ENCODE results near the gene EHF.

The EHF gene

DNA sequence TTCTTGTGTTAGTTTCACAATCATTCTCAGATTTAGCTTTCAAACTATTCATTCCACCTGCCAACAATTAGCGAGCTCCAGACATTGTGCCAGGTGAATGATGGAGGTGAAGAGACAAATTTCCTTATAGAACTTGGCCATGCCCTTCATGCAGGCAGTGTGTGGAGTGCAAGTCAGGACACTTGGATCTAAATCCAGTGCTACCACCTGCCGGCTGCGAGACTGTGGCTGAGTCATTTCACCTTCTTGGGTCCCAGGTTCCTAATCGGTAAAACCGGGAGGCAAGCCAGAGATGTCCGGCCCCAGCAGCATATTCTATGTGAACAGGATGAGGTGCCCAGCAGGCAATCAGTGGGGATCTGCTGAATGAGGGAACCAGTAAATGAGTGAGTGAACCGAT is 18.6 kb upstream of the EHF start:
- no peak for DNase-seq (ENCODE audit: low spot score)

DNA sequence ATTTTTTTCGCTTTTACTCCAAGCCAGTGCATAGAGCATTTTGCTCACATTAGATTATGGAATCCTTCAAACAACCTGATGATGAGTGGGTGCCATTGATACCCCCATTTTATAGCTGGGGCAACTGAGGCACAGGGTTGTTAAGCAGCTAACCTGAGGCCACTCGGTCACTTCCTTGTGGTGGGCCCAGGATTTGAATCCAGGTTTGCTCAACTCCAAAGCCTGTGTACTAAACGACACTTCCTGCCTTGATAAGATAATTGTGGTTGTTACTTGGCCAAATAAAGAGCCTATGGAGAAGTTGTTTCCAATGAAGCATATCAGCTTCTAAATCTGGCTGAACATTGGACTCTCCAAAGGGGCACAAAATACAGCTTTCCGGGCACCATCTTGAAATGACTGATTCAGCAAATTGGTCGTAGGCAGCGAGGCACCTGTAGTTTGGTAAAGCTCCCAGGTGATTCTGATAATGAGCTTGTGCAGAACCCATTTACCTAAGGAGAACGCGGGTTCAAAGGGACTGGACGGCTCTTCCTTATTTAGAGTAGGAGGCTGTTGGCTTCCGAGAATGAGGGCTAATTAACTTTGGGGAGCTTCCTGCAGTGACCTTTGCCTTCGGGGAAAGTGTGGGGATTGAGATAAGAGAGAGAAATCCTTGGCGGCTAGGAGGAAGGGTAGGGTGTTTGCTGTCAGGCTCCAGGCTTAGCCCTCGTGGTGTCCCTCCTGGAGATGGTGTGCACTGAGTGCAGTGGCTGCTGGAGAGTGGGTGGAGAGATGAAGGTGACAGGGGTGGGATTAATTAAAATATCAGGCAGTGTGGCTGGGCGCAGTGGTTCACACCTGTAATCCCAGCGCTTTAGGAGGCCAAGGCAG is 17.5 kb upstream of the EHF start:
- DNase-seq (ENCODE audit: low spot score) = no peak

DNA sequence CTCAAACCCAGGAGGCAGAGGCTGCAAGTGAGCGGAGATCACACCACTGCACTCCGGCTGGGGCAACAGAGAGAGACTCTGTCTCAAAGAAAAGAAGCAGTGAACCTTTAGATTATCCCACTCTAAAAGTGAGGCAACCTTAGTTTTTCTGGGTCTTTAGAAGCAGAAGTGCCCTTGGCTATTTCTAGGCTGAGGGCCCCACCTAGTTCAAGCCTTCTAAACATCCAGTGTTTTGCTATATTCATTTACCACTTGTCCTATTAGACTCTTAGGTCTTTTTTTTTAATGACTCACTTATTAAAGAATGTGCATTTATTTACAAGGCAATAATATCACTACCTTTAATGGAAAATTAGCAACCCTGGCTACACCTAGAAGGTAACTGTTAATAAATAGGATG is 16.7 kb upstream of the EHF start:
- DNase-seq (ENCODE audit: low spot score) = no peak

DNA sequence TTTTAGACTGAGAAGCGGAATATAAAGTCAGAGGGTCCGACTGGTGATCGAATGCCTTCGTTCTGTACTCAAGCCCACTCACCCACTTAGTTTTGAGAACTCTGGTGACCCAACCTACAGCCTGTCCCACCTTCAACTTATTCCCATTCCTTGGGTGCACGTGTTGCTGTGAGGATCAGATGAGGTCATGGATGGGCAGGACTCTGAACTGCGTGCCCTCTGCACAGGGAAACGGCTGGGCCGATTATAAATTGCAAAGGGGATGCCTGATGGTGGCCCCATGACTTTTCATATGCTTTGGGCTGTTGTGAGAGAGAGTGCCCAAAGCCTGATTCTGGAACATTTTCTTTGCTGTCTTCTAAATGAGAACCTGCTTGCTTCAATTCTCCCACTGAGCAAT is 16.0 kb upstream of the EHF start:
- no peak for DNase-seq (ENCODE audit: low spot score)

DNA sequence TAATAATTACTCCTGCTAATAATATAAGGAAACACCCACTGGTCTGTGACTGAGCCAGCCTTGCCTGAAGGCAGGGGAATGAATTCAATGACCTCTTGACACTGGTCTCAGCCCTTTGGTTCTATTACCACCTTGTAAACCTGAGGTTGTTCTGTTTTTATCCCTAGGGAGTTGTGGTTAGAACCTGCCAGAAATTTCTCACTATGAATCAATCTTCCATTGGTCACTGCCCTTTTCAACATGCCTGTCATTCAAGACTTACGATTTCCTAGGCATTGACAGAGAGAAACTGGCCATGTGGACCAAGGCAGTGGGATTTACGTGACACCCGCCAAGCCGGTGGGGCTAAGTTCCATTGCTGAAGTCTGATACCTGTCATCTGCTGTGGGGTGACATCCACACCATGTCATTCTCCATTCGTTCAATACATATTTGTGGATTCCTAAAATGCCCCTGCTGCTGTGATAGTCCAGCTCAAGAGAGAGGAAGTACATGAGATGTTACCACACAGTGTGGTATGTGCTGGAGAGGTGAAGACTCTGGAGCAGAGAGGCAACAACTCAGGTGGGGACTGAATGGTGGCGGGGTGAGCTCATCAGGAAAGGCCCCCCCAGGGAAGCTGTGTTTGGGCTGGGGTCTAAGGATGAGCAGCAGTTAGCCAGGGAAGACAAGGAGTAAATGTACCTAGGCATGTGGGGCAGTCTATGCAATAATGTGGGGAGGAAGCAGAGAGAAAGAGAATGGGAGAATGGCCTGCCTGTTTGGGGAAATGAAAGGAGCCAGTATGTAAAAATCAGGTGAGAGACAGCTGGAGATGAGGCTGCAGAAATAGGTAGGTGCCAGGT is 15.2 kb upstream of the EHF start:
- no peak for DNase-seq (ENCODE audit: low spot score)

DNA sequence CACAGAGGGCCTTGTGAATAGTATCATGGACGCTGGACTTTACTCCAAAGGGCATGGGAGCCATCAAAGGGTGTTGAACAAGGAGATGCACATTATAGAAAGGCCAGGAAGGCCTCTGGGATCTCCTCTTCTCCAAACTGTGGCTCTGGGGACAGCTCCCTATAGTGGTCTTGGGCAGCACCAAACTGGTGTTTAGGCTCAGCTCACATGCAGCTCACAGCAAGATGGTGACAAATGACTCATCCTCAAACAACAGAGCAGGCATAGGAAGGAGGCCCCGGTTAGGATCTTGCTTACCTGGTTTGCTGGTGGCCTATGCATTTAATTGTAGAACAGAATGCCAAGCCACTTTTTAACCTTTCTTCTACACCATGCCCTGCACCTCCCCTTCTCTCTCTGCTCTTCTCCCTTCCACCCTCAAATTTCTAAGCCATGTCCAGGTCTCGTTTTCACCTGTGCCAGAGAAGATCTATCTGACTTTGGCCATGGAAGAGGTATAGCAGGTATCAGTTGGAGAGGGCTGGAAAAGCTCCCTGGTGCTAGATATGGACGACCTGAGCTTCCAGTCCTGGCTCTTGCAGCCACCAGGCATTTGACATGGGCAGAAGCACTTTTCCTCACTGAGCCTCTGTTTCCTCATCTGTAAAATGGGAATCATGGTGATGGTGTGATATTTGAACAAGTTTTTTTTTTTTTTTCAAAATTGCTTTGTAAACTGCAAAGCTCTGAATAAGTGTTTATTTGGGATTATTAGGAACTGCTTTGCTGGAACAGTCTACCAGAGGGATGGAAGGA is 14.4 kb upstream of the EHF start:
- DNase-seq (ENCODE audit: low spot score) = no peak

DNA sequence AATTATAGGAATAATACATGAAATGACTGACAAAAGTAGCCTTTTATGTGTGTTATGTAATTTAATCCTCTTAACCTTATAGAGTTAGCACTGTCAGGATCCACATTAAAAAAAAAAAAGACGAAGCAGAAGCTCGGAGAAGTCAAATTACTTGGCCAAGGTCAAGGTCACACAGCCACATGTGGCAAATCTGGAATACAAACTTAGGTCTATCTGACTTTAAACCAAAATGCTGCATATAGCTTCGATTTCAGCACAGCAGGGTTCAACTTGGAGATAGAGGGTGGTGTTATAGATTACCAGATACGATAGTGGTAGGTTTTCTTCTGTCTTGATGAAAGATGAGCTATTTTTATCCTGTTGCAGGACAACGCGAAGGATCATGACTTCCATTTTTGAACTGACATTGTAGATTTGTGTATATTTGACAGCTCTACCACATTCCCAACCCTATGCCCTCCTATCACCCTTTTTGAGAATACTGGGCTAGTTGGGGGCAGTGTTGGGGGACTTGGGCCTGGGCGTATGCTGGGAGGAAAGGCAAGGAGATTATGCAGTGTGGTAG is 11.6 kb upstream of the EHF start:
- DNase-seq (ENCODE audit: low spot score) = no peak

DNA sequence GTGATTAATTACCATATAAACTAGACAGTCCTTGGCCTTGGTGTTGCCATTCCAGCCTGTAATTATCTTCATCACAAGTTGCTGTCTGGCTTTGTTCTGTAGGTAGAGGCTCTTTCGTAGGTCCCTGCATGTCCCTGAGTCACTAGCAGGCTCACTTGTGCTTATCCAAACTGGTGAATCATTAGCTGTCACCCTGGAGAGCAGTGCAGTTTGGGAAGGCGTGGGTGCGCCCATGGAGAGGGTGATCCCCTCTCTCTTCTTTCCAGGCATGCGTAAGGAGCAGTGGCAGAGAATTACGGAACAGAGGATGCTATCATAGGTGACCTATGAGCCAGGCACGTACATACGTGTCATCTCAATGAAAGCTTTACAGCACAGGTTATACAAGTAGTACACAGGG is 11.0 kb upstream of the EHF start:
- DNase-seq (ENCODE audit: low spot score) = no peak

DNA sequence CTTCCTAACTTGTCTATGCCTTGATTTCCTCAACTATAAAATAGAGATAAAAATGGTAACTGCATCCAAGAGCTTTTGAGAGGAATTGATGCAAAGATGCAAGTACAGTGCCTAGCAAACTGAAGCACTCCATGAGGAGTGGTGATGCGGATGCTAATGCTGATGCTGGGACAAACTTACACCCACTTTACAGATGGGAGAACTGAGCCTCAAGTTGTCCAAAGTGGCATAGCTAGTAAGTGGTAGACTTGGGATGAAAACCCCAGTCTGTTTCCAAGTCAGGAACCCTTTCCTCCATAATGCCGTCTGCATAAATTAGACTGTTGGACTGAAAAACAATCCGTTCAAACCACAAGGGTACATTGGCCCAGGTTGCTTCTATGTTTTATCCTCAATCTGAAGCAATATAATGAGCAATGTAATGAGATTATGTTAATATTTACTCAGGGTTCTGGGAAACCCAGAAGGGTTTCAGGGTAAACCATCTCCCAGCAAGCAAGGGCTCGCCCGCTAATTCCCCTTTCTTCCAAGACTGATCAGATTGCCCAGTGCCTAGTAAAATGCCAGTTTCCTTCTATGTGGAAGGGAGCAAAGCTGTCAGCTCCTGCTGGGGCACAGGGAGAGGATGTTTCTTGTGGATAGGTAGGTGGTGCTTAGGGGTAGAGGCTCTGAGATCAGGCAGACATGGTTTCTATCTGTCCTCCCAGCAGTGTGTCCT is 10.4 kb upstream of the EHF start:
- DNase-seq (ENCODE audit: low spot score) = no peak

DNA sequence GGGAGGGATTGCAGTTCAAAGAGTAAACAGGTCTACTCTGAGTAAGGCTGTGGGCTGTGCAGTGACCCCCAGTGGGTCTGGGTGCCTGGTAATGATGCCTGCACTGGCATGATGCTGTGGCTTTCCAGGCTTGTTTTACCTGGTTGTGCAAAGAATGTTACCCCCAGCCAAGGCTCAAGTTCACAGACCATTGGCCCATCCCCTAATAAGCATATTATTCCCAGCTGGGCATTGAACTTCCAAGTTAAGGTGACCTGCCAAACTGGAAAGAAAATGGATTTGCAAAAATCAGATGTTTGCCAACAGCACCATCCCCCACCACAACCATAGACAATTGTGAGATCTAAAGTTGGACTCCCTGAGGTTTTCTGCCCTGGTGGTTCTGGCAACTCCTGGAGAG is 7.9 kb upstream of the EHF start:
- DNase-seq (ENCODE audit: low spot score) = no peak

DNA sequence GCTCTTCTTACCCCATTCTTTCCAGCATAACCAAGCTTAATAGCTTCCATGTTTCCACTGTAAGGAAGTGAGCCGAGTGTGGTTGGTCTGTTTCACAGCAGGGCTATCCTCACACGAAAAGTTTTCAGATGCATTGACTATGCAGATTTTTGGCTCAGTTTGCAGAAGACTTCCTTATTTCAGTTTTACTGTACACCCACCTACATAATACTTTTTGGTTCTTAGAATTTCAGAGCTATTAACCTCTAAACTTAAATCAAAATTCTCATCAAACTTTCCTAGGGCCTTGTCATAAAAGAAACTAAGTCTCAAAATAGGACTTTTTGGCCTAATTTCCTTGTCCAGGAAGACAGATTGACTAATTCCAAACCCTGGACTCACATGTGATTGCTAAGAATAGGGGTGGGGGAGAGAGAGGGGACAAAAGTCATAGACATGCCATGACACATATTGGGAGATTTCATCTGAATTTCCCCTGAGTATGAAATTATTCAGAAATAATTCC is 7.3 kb upstream of the EHF start:
- DNase-seq (ENCODE audit: low spot score) = no peak

DNA sequence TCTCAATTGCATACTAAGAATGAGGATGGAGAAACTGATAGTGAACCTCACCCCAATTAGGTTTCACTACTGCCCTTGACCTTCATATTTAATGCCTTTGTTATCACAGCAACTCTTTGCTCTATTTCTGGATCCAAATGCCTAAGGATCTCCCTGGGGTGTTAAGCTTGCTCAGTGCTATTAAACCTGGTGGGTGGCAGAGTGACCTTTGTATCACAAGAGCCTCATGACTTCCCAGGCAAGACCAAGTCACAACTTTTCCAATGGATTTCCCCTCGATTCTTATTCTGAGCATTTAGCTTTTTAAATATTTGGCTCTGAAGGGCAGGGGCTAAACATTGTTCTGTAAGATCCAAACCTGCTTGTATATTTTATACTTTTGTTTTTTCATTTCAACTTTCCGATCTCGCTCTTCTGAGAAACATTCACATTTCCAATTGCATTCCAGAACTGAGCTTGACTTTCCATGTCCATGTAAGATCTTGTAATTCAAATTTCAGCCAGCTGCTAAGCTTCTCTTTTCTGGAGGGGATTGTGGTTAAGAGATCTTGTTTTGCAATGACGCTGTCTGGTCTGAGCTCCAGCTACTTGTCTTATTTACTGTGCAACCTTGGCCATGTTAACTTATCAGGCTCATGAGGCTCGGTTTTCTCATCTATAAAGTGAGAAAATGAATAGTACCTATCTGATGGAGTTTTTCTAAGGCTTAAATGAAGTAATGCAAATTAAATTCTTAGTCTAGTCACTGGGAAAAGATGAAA is 6.4 kb upstream of the EHF start:
- DNase-seq (ENCODE audit: low spot score) = no peak

DNA sequence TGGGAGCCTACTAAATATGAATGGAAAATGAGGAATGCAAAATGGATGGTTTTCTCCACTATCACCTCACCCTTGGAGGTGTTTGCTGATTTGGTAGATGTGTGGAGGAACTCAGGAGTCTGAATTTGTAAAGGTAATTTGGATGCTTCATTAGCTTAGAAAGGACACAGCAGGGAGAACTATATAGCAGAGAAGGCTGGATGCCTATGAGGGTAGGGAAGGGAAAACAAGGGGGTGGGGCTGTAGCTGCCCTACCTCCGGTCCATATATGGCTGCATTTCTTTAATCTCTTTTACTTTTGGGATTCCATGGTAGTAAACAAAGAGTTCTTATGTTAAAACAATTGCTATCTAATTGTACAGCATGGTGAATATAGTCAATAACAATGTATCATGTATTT is 4.8 kb upstream of the EHF start:
- no peak for DNase-seq (ENCODE audit: low spot score)

DNA sequence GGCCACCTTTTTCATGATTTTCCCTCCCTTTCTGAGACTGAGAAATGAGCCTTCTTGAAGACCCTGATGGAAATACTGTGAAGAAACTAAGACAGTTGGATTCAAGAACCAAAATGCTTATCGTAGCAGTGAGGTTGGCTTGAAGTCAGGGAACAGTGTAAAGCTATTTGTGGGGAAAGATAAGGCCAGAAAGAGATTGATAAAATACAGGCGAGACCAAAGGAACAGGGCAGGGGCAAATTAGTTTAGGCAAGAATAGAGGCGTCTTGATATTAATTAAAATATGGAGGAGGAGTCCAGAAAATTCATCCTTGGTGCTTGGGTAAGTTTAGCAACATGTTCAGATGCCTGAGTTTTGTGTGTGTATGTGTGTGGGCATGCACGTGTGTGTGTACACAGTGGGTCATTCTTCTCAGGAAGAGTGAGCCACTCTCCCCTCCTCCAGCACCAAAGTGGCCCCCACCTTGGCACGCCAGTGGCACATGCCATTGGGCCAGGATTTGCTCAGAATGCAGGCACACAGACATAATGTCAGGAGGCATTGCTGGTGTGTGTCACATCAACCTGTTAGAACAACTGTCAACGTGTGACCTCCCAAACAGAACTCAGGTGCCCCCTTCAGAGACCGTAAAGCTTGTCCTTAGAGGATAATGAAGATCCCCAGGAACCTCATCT is 3.9 kb upstream of the EHF start:
- DNase-seq (ENCODE audit: low spot score) = no peak

DNA sequence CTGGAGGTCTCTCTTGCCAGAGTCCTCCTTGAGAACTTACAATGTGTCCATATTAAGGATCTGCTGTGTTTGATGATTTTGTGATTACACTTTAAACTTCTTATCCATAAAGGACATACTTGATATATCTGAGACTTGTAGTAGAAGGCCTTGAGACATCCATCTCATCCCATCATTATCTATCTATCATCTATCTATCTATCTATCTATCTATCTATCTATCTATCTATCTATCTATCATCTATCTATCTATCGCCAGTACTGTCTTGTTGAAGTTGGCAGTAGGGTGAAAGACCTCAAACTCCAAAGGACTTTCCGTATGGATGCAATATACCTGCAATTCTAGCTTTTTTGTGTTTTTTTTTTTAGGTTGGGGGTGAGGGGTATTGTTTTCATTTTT is 2.5 kb upstream of the EHF start:
- DNase-seq (ENCODE audit: low spot score) = no peak

DNA sequence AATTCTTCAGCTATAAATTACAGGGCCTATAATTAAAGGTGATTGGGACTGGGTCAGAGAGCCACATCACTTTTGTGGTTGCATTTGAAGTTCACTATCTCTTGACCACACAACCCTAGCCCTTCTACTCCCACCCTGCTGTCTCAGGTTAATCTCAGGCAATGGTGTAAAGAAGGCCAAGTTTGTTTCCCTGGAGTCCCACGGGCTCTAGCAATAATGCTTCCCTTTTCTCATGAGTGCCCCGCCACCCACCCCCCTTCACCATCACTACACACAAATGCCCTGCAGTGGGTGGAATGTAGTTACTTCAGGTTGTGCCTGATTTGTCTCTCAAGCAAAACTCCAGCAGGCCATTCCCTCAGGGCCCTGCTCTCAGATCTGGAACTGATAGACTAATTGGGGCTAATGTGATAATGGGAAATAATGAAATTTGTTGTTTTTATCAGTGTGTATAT is 1.8 kb upstream of the EHF start:
- DNase-seq (ENCODE audit: low spot score) = no peak

DNA sequence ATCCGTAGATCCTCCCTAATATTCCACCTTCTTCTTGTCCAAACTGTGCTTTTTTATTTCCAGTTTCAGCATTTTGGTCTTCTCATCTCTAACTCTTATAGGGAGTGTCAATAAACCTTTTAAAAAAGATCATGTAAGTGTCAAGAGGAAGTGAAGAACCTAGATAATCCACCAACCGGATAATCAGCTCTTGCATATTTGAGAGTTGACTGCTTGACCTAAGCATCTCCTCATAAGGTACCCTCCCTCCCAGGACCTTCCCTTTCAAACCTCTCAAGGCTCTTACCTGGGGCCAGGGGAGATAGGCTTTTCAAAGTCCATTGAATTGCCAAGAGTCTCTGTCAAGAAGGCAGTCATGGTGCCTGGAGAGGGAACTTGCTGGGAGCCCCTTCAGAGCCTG is 691 bp upstream of the EHF start:
- no peak for DNase-seq (ENCODE audit: low spot score)

DNA sequence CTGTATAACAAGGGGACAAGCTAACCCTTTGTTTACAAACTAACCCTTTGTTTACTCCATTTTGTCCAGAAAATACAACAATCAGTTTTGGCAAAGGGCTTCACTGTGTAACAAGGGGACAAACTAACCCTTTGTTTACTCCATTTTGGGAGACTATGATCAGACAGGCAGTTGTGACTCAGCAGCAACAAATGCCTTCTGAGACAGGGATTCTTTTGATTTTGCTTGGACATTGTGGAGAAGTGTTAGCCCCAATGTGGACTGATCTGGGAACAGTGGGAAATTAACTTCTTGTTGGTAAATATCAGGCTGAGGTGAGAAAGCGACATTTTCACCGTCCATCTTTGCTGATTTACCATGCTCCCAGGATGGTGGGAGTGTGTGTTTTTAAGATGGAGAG is 983 bp downstream of the EHF start:
- DNase-seq (ENCODE audit: low spot score) = no peak

DNA sequence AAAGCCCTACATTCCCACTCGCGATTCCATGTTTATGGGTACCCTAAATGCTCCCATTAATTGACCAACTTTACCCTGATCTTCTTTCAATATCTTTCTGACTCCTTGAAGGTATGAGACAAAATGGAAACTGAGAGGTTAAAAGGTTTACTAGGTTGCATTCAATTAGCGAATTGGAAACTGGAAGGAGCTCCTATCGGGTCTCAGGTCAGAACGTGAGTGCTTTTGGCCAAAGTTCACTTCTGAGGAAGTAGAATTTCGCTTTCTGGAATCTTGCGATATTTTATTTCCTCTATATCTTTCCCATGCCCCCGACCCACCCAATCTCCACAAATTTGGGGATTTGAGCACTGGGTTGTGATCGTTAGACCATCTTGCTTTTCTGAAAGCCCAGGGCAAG is 2.6 kb downstream of the EHF start:
- no peak for DNase-seq (ENCODE audit: low spot score)

DNA sequence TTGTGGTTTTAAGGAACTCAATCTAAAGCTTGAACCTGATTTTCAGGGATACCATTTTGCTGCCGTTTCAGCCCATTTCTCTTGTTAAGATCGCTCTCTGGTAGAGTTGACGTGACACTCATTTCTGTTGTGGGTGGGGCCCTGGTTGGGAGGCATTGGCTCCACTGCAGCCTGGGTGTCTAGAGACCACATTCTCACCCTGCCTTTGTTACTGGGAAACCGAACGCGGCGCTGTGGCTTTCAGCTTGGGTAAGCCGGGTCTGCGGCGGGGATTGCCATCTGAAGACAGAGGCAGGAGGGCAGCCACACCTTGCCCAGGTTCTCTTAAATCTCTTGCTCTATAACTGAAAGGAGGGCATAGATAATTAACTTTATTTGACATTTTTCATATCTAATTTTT is 3.2 kb downstream of the EHF start:
- DNase-seq (ENCODE audit: low spot score) = no peak

All from NAMALWA (cell line).